Stimulated activated CD4-positive, alpha-beta T cell treated with anti-CD3 and anti-CD28 coated beads, Interleukin-2, amount 100 ng/mL, for 48 hours (primary cell): ENCODE measurements around the gene LYPD6B.

Source experiments
- DNase-seq, 2 donors: peaks; one replicate each; pipeline ENCODE4 v3.0.0-alpha.2; 2020

LYPD6B gene

DNA sequence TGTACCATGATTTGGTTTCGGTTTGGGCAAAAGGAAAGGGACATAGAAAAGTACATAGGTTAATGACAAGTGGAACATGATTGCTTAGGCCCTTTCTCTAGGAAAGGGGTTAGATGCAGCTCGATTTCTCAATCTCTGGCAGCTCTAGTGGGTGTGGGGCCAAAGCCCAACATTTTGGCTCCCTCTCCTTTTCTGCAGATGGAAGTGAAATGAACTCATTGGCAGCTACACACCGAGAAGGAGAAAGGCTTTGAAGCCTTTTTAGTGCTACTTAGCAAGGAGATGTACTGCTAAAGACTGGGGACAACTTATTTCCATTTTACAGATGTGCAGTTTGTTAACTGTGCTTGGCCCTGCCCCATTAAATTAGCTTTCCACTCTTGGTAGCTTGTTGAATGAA, 93.8 kb downstream of the LYPD6B start:
- DNase-seq: no peak

DNA sequence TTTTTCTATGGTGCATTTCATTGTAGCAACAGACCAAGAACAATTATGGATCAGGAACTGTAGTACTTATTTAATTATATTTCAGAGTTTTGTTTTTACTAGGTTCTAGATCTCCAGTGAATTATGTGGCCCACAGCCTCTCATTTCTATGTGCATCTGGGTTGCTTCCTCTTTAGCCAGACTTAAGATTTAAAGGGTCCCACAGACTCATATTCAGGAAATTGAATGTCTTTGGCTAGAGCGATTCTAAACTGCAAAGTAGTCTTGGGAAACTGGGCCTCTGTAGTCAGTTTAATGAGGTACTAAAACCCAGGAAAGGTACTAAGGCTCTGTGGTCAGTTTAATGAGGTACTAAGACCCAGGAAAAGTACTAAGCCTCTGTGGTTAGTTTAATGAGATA, 94.4 kb downstream of the LYPD6B start:
- no peak for DNase-seq

DNA sequence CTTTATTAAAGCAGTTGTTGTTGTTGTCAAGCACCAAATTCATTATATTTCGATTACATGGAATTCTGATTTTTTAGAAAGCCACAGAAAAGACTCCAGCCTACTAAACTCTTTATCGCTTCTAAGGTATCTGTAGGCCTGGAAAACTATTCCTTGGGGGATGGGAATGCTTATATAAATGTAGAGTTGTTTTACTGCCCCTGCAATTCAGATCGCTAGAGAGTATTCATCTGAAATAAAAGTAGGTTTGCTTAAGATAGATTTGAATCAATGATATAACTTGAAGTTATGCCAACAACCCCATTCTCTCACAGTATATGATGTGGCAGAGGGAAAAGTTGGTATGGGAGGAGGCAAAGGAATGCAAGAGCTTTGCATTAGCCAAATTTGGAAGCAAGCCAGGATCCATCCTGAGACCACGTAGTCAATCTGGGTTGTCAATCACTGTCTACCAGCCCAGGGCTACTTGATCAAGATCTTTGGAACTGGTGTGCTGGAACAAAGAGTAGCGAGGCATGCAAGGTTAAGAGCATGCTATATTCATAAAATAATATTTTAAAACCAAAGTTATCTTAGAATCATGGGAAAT, 95.9 kb downstream of the LYPD6B start:
- no peak for DNase-seq

DNA sequence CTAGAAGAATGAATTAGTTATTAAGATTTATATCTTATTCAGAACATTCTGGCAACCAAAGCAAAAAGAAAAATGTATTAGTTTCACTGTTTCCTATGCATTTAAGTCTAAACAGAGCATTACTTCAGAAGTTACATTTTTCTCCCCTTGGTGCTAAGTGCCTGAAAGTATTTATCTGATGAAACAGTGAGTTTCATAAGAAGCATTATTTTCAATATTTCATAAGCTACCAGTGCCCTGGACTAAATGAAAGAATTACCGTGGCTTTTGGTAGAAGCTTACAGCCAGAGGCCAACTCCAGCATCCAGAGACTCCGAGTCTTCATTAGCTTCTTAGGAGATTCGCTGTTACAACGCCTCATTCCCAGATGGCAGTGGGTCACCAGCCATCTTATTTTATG, 97.6 kb downstream of the LYPD6B start:
- no peak for DNase-seq

DNA sequence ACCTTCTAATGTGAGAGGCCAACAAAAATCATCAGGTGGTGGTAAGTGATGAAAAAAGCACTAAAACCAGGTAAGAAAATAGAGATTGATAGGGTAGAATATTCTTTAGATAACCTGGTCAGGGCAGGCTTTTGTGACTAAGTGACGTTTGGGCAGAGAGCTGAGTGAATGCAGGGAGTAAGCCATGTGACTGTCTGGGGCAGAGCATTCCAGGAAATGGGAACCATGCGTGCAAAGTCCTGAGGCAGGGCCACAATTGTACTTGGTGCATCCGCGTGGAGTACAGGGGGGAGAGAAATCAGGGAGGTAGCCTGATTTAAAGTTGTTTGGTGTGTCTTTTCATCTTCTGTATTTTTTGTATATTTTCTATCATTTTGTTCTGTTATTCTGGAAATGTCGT, 102.5 kb downstream of the LYPD6B start:
- DNase-seq: no peak

DNA sequence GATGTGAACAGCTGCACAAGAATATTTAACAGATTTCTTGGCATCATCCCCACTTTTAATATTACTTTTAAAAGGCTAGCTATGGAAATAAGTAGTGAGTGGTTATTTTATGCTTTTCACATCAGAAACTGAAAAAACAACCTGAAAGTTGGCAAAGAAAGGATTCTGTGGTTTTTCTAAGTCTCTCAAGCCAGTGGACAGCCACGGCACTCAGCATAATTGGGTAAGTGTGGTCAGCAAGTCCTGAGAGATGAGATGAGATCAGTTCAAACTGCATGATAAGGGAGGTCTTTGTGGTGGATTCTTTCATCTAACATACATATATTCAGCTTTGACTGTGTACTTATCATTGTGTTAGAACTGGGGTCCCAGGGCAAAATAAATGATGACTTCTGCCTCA, 105.2 kb downstream of the LYPD6B start:
- DNase-seq: no peak

DNA sequence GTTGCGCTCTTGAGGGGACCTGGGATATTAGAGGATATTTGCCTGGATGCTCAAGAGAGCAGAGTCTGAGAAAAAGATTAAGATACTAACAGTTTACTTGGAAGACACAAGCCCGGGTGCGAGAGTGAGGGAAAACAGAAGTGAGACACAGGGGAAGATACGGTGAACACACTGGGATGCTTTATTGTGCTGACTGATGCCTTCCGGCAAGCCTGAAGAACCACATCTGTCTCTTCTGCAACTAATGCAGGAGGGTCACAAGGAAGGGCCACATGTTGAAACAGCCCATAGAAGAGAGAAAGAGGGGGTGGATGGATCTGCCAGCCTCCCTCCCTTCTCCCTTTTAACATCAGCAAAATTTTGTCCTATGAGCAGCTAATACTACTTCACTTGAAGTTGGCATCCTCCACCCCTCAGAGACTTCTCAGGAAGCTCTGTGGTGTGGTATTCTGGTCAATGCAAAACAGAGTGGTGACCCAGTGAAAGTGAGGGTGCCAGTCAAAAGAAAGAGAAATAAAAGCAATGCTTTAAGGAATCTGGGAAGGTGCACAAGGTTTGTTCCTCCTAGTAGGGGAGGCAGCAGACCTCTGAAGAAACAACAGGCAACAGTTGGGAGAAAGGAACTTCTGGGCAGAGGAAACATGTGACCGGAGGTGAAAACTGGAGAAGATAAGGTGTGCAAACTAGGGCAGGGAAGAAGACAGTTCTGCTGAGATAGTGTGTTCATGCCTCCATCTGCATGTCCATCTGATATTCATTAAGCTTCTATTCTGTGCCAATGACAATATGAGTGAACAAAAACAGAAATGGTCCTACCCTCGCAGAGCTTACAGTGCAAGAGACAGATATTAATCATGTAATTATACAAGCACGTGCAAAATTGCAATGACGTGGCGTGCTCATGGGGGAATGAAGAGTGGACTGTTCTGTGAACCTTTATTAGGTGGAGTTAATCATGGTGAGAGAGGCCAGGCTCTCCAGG, 107.1 kb downstream of the LYPD6B start:
- DNase-seq: no peak

DNA sequence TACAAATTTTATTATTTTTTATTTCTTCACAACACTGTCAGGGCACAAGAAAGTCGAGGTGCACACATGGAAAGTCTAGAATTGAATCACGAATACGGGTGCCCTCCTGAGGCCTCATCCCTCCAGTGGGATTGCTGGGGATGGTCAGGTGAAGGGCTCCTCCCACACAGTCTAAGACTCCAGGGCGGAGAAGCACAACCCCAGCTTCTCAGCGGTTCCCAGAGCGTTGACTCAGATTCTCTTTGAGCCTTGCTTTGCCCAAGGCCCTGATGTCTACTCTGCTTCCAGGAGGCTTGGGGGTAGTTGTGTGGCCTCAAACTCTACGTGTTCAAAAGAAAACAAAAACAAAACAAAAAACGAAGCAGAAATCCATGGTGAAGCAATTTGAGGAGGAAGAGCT, 108.4 kb downstream of the LYPD6B start:
- DNase-seq: no peak

DNA sequence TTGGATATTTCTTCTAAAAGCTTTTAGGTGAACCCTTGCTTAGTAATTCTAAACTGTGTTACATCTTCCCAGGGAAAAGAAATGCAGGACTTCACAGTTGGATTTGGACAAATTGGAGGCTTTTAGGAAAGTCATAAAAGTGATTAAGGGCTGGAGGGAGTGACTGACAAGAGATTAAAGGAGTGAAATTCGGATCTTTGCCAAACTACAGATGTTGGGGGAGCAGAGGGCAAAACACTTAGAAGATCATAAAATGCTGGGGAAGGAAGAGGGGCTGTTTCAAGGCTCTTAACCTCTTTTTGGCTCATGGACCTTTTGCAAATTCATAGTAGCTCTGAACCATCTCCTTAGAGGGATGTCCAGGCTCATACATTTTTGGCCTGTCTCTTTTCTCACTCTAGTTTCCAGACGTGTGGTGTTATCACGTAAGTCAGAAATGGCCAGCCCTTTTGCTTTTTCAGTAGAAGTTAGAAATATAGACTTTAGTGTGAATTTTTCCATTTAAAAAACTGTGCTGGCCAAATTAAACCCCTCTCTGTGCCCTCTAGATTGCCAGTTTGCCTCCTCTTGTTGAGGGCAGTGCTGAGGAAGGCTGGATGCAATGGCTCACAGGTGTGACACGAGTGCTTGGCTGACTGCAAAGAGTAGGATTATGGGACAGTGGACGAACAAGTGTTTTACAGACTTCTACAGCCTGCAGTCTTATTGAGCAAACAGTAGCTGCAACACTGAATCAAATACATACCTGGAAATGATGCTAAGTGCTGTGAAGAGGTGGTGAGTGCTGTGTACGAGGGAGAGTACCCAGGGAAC, 109.9 kb downstream of the LYPD6B start:
- DNase-seq: no peak

DNA sequence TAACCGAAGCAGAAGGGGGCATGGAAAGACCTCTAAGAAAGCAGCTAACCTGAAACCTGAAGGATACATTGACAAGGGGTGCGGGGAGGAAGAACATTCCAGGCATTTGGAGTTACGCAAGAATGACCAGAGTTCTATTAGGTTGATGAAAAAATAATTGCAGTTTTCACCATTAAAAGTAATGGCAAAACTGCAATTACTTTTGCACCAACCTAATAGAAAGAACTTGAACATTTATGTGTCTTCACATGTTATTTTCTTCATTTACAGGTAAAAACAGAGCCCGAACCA, 110.5 kb downstream of the LYPD6B start:
- no peak for DNase-seq

DNA sequence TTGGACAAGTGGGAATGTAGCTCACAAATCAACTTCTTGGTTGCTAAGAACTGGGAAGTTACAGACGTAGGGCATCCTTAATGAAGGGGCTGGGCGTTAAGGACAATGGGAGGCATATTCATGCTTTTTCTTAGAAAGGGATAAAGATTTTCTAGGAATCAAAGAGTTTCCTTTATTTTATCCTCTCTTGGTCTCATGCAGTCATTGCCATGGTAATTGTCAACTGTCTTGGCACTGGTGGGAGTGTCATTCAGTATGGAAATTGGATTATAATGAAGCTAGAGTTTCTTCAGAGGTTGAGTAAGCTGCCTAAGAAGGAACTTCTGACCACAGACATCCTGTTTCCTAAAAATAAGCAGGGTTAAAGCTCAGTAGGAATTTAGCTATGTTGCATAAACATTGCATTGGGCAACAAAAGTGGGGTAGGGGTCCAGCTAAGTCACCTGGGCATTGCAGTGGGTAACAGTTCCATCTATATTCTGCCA, 114.0 kb downstream of the LYPD6B start:
- no peak for DNase-seq

DNA sequence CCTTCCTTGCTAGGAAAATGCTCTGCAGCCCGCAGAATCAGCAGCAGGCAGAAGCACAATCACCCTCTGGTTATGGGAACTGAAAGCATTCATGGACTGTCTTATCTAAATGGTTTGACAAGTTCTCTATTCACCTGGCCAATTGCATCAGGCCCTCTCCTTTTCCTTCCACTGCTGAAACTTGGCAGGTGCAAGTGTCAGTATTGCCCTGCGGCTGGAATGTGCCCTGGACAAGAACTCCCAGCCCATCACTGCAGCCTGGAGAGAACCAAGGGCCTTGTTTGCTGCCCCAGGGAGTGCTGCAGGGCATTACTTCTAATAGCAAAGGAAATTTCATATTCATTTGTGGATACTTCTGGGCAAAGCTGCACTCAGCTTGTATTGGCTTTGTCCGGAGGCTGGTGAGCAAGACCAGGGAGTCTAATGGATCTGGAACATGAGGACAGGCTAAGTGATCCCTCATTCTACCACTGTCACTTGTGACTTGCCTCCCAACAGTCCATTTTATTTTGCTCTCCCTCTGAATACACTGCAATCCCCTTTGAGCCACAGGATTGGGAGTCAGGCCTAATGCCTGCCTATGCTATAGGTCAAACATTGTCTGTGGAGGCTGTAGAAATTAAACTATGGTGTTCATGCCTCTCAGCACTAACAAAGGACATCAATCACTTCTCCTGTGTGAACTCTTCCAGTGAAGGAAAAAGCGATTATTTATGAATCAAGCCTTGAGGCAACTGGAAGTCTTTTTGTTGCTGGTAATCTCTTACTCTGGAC, 116.9 kb downstream of the LYPD6B start:
- DNase-seq: no peak

DNA sequence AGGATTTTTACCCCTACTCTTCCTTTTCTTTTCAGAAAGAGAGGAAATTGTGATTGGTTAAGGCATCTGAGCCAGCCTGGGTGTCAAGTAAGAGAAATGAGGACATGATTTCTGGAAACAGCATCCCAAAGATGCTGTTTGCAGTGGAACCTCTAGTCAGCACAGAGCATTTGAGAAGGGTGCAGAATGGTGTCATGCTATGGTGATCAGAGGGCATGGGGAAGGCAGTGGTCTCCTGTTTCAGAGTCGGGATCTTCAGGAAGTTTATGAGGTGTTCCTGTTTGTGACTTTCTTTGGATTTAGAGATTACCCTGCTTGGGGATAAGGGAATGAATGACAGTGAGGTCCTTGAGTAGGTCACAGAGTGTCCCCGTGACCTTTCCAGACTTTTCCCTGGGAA, 117.5 kb downstream of the LYPD6B start:
- DNase-seq: no peak

DNA sequence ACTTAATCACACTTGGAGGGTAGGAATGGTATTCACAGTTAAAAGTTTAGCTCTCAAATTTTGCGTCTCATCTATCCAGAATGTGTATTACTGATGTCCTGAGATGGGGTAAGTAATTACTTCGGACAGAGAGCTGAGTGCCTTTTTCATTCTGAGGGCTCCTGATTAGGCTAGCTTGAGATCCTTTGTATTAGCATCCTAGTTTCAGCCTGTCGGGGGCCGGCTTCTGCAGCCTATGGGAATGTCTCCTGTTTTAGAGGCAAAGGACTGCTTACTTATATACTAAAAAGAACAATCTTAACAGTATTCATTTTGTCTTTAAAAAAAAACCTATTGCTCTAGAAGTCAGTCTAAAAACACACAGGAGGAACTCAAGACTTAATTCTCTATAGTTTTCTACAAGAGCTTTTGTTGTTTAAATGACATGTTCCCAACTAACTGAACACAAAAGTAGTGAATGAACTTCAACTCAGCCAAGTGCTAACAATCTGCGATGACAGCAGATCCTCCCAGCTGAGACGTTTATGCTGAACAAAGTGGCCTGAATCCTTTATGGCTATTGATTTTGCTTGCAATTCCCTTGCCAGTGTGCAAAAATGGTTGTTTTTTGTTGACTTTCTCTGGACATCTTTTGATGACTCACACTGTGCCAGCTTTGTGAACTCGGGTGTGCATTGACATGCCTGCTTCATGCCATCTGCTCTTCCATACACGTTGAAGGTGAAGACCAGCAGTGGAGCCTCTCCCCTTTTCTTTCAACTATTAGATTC, 118.7 kb downstream of the LYPD6B start:
- DNase-seq: no peak

DNA sequence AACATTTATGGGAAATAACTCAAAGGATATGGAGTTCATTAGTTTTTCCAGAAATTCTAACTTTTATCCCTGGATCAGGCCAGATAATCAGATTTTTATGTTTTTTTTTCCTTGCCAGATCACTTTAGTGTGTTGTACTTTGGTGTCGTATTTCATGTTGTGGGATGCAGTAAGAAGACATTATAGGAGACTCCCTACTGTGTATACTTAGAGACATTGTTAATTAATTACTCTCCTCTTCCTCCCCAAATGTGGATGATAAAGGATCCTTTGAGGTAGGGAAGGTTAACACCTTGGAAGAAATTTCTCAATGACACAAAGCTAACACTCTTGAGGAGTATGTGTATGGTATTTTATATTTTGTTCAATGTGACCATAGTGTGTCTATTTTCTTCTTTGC, 120.5 kb downstream of the LYPD6B start:
- no peak for DNase-seq

DNA sequence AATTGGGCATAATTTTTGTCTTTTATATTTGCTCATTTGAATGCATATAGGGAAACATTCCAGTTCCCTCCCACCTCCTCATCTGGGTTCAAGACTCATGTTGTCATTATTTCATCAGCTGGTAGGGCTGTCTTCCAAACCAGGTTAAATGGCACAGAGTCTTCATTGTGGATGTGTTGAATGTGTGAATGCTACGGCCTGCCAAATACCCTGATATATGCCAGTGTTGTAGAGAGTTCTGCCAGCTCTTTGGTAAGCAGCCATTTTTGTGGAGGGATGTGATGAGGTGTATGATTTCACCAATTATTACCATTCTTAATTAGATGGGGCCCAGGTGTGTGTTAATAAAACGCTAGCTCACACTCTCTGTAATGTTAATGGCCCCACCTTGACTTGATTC, 121.7 kb downstream of the LYPD6B start:
- no peak for DNase-seq

DNA sequence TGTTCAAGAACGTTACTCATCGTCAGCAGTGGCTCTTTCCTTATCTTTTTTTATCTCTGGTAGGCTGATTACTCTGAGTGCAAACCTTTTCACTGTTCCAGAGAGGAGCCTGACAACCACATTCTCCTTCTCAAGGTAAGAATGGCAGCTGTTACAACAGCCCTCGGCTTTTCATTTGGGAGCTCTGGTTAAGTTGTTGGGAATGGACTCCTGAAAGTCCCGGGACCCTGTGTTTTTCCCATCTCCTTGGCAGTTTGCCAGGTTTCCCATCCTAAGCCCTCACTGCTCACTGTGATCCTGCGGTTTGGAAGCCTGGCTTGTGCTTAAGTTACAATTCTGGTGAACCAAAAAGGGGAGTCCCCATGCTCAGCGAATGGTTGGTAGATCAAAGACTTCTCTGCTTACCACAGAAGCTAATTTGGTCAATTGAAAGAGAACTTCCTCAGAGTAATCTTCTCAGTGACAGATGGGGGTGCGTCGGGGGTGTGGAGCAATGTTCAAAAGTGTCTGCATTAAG, 122.3 kb downstream of the LYPD6B start:
- peak; percentile 2 to 3 for DNase-seq

DNA sequence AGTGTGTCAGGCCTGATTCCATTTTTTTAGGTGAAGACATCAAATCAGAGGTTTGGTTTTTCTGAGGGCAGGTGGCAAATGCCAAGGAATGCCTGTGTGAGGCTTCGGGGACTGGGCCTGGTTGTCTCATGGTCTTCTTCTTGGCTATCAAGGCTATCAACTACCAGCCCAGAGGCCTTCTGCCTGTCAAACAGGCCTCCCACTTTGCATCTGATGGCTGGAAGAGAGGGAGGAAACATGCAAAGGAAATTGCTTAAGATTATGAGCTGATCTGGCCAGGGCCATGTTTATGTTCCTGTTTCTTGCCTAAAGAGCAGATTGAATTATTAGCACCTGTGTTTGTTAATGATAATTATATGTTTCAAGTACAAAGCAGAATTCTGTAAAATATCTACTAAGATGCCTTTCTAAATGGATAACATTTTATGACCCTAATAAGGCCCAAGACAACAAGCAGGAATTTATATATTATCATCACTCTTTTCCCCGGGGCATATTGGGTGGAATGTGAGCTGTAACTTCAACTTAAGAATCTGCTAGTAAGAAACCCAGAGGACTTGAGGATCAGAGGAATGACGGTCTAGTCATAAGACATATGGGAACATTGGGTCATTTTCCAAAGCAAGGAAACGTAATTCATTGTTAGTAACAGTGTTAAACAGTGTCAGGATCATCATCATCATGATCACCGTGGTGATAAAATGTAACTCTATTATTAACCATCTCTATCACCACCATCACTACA, 123.2 kb downstream of the LYPD6B start:
- no peak for DNase-seq

DNA sequence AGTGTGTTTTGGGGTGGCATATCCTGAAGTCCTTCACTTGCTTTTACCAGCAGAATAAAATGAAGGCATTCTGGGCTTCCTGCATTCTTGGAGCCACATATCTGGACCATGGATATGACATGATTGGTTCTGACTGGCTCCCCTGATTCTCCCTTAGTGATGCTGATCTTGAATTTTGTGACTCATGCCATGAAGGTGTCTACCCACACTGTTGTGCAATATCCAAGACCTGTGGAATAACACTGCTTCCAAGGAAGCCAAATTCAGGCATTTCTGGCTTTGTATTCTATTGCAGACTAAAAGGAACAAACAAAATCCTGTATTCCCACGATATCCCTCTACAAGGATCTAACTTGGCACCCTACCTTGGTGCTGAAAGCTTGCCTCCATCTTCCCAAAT, 125.8 kb downstream of the LYPD6B start:
- no peak for DNase-seq

DNA sequence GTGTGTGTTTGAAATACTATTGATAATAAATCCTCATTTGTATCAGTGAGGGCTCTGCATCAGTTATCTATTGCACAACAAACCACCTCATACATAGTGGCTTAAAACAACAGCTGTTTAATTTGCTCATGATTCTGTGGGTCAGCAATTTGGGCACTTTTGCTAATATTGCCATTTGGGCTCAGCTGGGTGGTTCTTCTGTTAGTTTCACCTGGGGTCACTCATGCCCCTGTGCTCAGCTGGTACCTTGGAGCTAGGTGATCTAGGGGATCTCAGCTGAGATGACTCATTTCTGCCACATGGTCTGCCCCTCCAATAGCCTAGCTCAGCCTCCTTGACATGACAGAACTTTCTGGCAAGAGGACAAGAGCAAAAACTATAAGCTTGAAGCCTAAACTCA, 126.3 kb downstream of the LYPD6B start:
- no peak for DNase-seq
